Body of pancreas (tissue), 4 donors: ENCODE data around the gene DHX38.

Experiments used
- CTCF ChIP-seq, 7 experiments: fragments of 450-650 bp in 4 of 7; fragments of 200-600 bp in 3 of 7; sonication (generic) in 3 of 7; IDR thresholded peaks; one replicate each; pipeline ENCODE4 v1.5.1; 2016 to 2019; ENCODE audit warnings: antibody characterized with exemption in 7 of 7
- POLR2A ChIP-seq, 3 donors: fragments of 450-650 bp; IDR thresholded peaks; one replicate each; pipeline ENCODE4 v1.6.1; 2016; ENCODE audit warnings: antibody characterized with exemption in 3 of 3, mild to moderate bottlenecking in 2 of 3

- no peak for TF ChIP-seq POLR2A (IDR thresholded peaks at IDR 0.05)
- TF ChIP-seq CTCF (IDR thresholded peaks at IDR 0.05): no peak
These were observed 36.5 kb downstream of the DHX38 start for GRCh38 chr16:72129976-72130656.
